Liver (tissue), 3 donors: ENCODE results near the gene SLC27A3.

ENCODE experiments used
- CTCF ChIP-seq: fragments of 150-350 bp; IDR thresholded peaks from 2 replicates; pipeline ENCODE4 v1.5.1; 2017; ENCODE audit warnings: improper control_type of control experiment, low read depth, low read length; ENCODE audit not compliant: missing input control
- RAD21 ChIP-seq, 2 donors: IDR thresholded peaks; 2 replicates each; pipeline ENCODE4 v1.6.1; 2016; ENCODE audit warnings: antibody characterized with exemption in 2 of 2, mild to moderate bottlenecking in 2 of 2
- donor health status: healthy.
- donor health status: healthy.

- TF ChIP-seq CTCF: no peak
- TF ChIP-seq RAD21 (IDR thresholded peaks at IDR 0.05): no peak
Observed at GRCh38 chr1:153741986-153742385, 33.2 kb upstream of the SLC27A3 start.
